LNCAP (cell line): ENCODE measurements around the gene MICB.

ENCODE experiments used
- CTCF ChIP-seq: fragments of 450-650 bp; IDR thresholded peaks from 2 replicates; pipeline ENCODE4 v1.5.1; 2017; ENCODE audit warnings: mild to moderate bottlenecking

MICB gene

GRCh38 chr6:31558318-31558625, 60.3 kb downstream of the MICB start:
- no peak for TF ChIP-seq CTCF

GRCh38 chr6:31558631-31559500, 60.9 kb downstream of the MICB start:
- no peak for TF ChIP-seq CTCF

GRCh38 chr6:31559606-31559957, 61.6 kb downstream of the MICB start:
- no peak for TF ChIP-seq CTCF

GRCh38 chr6:31559958-31560696, 62.2 kb downstream of the MICB start:
- no peak for TF ChIP-seq CTCF

DNA sequence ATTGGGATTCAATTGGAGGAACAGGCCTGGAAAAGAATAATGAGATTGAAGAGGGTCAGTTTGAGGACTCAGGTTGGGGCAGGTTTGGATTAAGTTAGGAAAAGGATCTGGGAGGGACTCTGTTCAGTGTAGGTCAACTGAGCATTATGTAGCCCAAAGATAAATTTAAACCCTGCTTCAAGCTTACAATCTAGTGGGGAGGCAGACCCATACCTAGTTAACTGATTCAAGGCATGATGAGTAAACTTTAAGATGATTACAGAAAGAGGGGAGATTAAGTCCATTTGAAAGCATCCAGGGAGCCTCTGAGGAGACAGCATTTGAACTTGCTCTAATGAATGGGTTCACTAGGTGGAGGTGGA, 62.7 kb downstream of the MICB start:
- TF ChIP-seq CTCF = no peak
